Measurements from ENCODE around the gene TRPV6.

Gene TRPV6

DNA sequence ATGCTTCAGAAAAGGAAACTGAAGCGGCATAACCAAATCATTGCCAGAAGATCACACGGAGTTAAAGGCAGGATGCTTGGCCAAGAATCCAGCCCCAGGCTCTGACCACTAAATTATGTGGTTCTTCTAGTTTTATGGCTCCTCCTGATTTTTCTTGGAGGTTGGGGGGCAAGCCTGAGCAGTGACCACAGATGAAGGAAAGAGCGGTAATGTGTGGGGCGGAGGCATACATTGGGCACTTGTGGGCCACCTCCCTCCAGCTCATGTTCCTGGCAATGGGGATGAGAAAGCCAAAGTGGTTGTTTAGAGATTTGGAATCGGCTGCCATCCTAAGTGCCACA, 3.2 kb downstream of the TRPV6 start:
- FAIRE-seq: no peak

DNA sequence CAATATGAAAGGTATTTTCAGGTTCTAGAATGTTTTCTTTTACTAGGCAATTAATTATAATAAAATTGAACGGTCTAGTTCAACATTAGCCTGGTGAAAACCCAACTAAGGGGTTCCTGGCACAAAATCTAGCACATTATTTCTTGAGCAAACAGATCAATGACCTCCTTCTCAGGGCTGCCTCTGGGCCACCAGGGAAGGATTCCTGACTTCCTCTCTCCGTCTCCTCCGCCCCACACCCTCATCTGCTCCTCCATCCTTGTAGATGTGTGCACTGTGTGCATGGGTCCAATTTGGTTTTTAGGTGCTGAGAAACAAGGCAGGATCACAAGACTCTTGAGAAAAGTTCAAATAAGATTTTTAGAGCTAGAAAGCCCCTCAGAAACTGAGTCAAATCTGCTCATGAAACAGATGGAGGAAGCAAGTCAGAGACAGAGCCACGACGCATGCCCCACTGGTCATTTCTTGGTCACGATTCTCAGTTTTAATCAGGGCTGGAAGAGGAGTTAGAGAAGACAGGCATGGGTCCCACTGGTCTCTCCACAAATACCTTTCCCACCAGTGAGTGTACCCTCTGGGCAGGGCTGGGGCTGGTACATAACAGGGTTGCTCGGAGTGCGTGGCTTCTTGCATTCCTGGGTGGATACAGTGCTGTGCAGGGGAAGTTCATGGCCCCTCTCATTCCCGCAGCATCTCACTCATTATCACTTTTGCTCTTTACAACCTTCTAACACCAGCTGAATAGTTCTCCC, 3.8 kb downstream of the TRPV6 start:
- no peak for FAIRE-seq

DNA sequence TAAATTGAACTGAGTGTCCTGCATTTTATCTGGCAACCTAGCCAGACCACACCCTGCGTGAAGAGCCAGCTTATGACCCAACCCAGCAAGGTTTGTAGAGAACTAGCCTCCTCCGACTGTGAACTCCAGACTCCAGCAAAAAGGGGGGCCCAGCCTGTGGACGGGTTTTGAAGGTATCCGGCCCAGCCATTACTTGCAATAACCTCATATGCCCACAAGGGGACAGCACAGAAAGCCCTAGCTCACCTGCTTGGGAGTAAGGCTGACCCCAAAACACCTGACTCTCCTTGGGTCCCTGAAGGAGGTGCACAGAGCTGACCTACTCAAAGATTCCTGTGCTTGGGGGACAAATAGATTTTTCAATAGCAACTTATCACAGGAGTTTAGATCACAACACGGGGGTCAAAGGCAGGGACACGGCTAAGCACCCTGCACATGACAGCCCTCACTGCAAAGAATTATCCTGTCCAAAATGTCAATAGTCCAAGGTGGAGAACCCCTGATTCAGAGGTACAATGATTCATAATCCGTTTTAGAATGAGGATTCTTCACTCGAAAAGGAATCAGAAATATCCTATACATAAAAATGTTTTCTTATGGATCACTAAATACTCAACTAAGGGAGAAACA, 4.6 kb downstream of the TRPV6 start:
- FAIRE-seq: no peak

DNA sequence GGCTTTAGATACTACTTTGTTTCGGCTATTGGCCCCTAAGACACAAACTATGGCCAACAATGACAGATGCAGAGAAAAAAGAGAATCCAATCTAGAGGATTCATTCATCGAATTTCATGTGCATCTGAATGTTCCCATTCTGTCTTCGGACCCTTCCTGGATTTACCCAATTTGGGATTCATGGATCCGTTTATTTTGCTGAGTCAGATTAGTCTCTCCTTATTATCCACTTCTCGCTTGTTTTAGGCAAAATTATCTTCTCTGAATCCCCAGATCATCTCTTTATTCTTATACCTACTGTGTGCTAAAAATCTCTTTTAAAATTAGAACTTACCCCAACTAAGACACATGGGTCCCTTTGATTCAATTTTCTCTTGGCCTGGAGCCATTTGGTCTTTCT, 6.5 kb downstream of the TRPV6 start:
- FAIRE-seq: no peak

DNA sequence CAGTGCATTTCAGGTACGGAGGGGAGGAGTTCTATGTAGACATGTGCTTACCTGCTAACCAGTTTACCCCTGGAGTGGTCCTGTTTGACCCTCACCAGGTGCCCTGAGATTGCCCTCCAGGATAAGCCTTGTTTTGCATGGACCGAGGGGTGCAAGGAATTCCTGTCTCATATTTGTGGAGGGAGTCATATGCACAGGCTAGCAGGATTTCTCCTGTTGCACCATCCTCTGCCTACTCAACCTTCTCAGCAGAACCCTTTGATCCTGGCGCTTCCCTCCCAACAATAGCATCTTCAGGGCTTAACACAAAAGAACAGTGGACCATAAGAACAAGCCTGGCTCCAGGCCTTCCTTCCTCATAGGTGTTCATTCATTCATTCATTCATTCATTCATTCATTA, 7.2 kb downstream of the TRPV6 start:
- FAIRE-seq: no peak

DNA sequence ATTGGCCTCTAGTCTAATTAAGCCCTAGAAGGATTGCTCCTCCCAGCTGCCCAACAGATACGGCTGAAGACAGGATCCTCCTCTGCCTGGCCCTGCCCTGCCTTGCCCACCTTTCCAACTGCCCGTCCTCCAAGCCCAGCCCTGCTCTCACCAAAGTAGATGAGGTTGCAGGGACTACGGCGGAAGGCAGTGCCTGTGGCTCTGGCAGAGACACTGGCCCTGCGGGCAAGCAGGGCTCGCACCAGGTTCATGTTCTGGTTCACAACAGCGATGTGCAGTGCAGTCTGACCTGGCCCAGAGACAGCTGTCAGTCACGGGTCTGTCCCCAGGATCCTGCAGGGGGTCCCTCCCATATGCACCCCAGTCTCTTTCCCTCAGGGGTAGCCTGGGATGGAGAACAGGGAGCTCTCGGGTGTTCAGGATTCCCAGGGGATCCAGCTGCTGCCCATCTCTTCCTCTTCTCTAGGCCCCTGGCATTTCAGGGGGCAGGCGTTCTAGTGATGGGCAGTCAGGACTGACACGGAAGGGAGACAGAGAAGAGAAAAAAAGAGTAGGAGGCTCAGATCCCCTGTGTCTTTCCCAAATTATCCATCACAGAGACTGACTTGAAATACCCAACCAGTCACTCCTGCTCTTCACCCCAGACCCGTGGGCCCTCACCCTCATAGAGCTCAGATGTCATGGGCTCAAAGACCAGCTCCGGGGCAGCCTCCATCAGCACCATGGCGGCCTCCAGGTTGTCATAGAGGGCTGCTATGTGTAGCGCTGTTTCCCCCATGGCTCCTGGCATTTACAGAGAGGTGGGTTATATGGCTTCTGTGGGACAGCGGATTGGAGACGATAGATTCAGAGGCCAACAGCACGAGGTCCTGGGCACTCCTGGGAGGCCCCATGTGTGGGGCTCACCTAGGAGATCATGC, 8.3 kb downstream of the TRPV6 start:
- FAIRE-seq: no peak

DNA sequence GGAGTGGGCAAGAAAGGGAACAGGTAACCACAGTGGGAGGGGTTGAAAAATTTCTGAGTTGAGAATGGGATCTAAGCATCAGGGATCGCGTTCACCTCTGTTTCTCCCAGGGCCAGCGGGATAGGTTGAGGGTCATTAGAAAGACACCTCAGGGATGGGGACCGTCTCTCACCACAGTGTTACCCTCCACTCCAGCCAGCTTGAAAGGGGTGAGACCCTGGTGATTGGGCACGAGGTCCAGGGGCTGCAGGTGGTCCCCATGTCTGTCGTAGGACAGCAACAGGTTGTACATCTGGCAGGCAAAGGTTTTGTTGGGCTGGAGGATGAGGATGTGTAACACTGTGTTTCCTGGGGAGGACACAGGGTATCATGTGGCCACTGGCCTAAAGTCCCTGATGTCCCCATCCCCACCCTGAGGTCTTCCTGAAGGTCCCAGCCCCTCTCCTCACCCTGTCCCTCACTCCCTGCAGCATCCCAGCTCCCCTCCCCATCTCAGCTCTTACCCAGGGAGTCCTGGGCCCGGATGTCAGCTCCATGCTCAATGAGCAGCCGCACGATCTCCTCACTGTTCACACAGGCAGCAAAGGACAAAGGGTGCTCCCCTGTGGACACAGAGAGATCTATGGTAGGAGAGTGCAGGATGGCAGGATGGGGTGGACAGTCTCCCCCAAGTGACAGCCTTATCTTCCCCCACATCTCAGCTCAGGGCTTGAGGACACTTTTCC, 9.1 kb downstream of the TRPV6 start:
- FAIRE-seq: no peak

DNA sequence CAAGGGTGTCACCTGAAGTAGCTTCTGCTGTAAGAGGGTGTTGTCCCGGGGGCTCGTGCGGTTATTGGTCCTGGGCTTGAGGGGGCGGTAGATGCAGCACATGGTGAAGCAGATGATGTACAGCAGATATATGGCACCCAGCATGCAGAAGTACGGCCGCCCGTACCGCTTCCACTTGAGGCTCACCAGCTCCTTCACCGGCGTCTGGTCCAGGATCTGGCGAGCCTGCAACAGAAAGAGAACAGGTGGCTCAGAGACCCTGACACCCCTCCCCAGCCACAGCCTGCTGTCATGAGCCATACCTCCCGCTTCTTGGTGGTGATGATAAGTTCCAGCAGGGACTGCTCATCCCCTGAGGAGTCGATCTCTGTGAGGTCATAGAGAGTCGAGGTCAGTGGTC, 10.1 kb downstream of the TRPV6 start:
- FAIRE-seq: no peak

DNA sequence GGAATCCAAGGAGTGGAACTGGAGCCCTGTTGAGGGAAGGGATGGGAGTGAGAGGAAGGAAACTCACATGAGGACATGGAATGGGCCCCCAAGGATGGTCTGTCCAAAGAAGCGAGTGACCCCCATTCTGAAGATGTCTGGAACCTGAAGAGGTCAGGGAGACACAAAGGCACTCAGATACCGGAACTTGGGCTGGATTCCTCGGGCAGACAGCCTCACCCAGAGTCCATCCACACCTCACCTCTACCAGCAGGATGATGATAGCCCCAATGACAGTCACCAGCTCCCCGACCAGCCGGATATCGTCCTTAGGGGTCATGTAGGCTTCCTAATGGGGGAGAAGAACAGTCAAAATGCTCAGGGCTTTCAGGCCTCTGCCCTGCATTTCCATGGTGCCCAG, 10.7 kb downstream of the TRPV6 start:
- FAIRE-seq: no peak

DNA sequence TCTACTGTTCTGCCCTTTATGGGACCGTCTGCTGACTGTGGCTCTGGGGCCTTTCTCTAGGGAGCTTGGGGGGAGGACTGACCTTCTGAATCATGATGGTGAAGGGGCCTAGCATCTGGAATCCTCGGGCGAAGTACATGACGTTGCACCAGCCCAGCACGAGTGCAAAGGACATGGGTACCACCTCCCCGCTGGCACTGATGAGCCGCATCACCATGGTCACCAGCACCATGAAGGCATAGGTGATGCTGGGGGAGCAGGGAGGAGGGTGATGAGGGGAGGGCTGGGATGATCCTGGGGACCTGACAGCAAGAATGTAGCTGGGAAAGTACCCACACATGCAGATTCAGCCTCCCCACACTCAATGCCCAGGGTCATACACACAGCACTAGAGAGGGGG, 11.1 kb downstream of the TRPV6 start:
- FAIRE-seq: no peak

DNA sequence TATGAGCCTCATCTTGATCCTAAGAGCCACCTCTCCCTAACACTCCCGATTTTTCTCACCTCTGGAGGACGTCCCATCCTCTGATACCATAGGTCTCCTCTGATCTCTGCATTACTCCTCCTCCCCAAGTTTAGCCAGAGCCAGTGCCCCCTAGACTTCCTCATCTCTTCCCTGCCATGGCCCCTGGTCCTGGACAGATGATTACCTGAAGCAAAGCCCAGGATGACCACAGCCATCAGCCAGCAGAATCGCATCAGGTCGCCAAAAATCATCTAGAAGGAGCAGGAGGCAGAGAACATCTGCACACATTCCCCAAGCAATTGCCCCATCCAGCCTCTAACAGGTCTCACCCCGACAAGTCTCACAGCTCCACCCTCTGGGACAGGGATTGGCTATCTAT, 11.7 kb downstream of the TRPV6 start:
- no peak for FAIRE-seq

DNA sequence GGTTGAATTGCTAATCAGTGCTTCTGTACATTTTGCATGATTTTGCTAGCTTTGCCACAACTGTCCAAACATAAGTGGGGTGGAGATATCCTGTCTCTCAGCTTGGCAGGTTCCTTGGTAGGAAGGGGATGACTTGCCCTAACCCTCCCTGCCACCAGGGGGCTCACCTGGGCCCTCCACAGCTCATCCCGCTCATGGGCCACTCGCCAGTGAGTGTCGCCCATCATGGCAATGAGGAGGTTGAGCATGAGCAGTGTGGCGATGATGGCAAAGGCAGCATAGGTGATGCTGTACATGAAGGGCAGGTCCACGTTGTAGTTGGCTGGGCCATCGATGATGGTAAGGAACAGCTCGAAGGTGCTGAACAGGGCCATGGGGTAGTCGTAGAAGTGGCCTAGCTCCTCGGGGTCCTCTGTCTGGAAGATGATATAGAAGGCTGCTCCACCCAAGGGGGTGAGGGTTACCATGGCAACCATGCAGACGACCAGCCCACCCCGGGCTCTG, 12.2 kb downstream of the TRPV6 start:
- FAIRE-seq: no peak

DNA sequence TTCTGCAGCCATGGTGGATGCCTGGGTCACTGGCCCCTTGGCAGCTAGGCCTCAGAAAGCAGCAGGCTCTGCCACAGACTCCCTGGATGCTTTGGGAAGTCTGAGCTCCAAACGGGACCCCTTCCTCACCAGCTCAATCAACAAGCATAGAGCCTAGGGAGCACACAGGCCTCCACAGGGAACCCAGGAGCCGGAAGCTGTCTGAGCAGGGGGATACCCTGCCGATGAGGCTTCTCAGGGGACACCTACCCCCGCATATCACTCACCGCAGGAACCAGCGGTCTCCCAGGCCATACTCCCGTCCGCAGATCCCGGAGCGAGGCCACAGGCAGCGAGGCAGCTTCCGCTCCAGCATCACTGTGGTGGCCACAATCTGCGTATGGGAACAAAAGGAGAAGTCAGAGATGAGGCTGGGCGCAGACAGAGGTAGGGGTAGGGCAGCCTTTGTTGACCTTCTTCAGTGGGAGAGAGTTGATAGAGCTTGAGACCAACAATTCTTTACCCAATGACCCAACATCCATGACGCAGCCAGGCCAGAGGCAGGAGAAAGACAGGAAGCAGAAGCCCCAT, 13.4 kb downstream of the TRPV6 start:
- FAIRE-seq: no peak

DNA sequence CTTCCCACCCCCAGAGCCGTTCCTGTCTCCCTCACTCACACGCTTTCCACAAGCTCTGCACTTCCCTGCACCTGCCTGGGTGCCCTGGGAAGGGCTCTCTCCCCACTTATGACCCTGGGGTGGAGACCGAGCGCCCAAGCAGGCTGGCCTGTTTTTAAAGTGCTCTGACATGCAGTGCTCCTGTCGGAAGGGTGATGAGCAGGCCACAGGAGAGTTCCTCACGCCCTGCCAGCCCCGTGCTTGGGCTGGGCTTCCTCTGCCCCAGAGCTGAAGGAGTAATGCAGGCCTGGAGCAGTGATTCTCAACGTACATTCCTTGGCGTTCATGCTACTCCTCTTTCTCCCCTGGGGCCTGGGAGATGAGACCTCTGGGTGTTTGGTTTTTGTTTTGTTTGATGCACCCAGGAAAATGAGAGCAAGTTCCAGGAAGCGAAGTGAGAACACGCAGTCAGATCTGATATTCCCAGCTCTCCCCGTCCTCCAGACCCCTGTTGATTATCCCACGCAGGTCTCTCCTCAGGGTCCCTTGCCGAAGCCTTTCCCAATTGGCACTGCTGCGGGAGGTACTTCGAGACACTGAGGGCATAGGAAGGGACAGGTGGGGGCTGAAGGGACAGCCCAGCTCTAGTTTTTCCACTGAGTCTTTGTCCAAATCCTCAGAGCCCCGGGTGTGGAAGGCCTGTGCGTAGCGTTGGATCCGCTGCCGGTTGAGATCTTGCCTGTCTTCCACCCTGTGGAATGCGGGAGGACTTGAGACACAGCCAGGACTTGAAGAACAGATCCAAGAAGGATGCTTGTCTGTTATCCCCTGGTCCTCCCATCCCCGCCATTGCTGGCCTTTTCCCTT, 14.1 kb downstream of the TRPV6 start:
- no peak for FAIRE-seq

DNA sequence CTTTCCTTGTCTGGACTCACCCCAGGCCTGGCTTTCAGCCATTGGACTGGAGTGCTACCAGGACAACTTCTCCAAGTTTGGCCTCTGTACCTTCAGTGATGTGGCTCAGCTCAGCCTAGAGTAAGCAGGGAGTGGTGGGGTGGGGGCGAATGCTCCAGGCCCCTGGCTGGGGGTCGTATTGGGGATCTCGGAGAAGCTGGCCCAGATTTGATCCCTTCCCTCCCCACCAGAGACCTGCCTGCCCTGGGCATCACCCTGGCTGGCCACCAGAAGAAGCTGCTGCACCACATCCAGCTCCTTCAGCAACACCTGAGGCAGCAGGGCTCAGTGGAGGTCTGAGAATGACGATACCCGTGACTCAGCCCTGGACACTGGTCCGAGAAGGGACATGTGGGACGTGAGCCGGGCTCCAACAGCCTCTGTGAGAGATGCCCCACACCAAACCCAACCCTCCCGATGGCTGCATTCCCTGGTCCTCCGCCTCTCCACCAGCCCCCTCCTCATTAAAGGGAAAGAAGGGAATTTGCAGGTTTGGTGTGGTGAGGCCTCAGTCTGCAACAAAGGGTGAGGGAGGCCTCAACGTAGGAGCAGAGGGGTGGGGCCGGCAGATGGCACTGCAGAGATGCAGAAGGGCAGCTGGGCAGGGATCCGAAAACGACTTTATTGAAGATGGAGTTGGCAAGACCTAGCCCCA, 14.8 kb downstream of the TRPV6 start:
- FAIRE-seq: no peak

DNA sequence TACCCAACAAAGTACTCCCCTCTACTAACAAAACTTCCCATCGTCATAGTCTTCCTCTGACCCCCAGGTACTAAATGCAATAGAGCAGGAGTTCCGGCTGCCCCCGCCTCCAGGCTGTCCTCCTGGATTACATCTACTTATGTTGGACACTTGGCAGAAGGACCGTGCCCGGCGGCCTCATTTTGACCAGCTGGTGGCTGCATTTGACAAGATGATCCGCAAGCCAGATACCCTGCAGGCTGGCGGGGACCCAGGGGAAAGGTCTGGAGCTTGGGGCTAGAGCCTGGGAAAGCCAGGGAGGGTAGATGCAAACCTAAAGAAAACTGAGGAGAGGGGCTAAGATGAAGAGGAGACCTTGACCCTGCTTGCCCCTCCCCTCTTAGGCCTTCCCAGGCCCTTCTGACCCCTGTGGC, 15.4 kb downstream of the TRPV6 start:
- FAIRE-seq: no peak

DNA sequence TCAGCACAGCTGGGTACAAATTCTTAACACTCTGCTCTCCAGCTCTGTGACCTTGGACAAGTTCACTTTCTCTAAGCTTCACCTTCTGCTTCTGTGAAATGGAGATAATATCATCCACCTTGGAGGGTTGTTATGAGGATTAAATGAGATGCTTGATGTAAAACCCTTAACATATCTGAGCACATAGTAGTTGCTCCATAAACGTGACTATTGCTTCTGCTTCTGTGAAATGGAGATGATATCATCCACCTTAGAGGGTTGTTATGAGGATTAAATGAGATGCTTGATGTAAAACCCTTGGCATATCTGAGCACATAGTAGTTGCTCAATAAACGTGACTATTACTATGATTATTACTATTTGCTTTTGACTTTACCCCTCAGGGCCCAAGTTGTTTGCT, 16.1 kb downstream of the TRPV6 start:
- no peak for FAIRE-seq

DNA sequence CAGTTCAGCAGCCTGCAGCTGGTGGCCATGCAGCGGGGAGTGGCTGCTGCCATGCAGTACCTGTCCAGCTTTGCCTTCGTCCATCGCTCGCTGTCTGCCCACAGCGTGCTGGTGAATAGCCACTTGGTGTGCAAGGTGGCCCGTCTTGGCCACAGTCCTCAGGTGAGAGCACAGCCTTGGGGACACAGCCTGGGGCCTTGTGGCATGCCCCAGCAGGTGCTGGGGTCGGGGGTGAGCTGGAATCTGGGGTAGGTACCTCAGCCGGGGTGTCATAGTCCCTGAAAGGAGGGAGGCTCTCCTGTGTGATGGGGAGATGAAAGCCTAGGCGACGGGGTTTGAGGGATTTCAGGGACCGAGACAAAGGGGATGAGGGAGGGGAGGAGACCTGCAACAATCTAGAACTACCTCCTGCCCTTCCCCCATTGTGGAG, 16.5 kb downstream of the TRPV6 start:
- FAIRE-seq: no peak

DNA sequence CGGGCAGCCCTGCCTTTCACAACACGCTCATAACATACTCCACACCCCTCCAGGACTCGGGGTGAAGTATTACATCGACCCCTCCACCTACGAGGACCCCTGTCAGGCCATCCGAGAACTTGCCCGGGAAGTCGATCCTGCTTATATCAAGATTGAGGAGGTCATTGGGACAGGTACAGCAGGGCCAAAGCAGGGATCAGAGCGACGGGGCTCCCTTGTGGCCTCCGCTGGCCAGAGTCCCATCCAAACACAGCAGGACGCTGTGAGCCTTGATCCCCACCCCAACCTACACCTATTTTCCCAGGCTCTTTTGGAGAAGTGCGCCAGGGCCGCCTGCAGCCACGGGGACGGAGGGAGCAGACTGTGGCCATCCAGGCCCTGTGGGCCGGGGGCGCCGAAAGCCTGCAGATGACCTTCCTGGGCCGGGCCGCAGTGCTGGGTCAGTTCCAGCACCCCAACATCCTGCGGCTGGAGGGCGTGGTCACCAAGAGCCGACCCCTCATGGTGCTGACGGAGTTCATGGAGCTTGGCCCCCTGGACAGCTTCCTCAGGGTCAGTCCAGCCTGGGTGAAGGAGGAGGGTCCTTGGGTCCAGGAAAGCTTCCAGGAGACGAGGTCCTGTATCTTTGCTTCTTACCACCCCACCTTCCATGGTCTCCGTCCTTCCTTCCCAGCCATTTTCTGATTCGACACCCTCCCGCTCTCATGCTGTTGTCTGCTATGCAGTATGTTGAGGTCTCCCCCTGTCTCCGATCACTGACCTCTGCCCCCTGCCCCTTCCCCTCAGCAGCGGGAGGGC, 17.2 kb downstream of the TRPV6 start:
- FAIRE-seq: no peak
